Neural cell (in vitro differentiated cells): ENCODE results near the gene HEATR1.

Experiments
- CTCF ChIP-seq: fragments of 450-650 bp; IDR thresholded peaks from 2 replicates; pipeline ENCODE4 v1.5.1; 2014; ENCODE audit warnings: antibody characterized with exemption, mild to moderate bottlenecking, moderate library complexity; ENCODE audit not compliant: poor library complexity, severe bottlenecking
- EP300 ChIP-seq: fragments of 450-650 bp; conservative IDR thresholded peaks from 2 replicates; pipeline ENCODE4 v1.6.1; 2014; ENCODE audit warnings: antibody characterized with exemption, mild to moderate bottlenecking, moderate library complexity; ENCODE audit not compliant: poor library complexity, severe bottlenecking
- RAD21 ChIP-seq: fragments of 450-650 bp; conservative IDR thresholded peaks from 2 replicates; pipeline ENCODE4 v1.6.1; 2014; ENCODE audit warnings: antibody characterized with exemption, mild to moderate bottlenecking, moderate library complexity
- TAF1 ChIP-seq: IDR thresholded peaks from 2 replicates; pipeline ENCODE4 v1.6.1; 2012; ENCODE audit warnings: low read depth

GRCh38 chr1:236543065-236543669 is 61.1 kb downstream of the HEATR1 start:
- TF ChIP-seq CTCF, result no peak
- TF ChIP-seq EP300, result no peak
- no peak for TF ChIP-seq TAF1
- TF ChIP-seq RAD21, result no peak
